ENCODE results near the gene IL31. TPM values are rescaled to one million over a fixed set of nuclear protein-coding genes. Genes with fewer than 3 reads are reported as not detected.

IL31 gene
- total RNA-seq, 1 donor from 2014 or later = not detected

DNA sequence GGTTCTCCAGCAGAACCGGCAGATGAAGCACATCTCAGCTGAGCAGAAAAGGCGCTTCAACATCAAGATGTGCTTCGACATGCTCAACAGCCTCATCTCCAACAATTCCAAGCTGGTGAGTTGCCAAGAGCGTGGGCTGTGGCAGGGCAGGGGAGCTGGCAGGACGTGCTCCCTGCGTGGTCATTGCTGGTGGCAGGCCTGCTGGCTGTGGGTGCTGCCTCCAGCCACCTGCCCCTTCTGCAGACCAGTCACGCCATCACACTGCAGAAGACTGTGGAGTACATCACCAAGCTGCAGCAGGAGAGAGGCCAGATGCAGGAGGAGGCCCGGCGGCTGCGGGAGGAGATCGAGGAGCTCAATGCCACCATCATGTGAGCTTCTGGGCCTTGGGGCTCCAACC, 35.8 kb downstream of the IL31 start:
- H3K9me3 Mint-ChIP-seq (ENCODE audit: unreplicated experiment) = peaks cover 8% of the 10 kb centered on the region
- no peak overlapping the region for H3K4me3 Mint-ChIP-seq (ENCODE audit: unreplicated experiment)
- peaks cover 11% of the 10 kb centered on the region for H3K27me3 Mint-ChIP-seq (ENCODE audit: unreplicated experiment)
- H3K4me1 Mint-ChIP-seq (ENCODE audit: low read depth, unreplicated experiment) = no peaks in the 10 kb centered on the region
- no peak overlapping the region for H3K27ac Mint-ChIP-seq (ENCODE audit: unreplicated experiment)
- no peak for DNase-seq
- TF ChIP-seq CTCF (IDR thresholded peaks at IDR 0.05; ENCODE audit: partially characterized antibody, unreplicated experiment) = no peak
- H3K36me3 Mint-ChIP-seq (ENCODE audit: unreplicated experiment) = no peaks in the 10 kb centered on the region

GRCh38 chr12:122137681-122138080, 36.3 kb downstream of the IL31 start:
- Mint-ChIP-seq H3K9me3 (ENCODE audit: unreplicated experiment) (peaks cover 8% of the 10 kb centered on the region), H3K4me3 (ENCODE audit: unreplicated experiment) (no peak overlapping the region), H3K27ac (ENCODE audit: unreplicated experiment) (no peak overlapping the region), H3K36me3 (ENCODE audit: unreplicated experiment) (no peaks in the 10 kb centered on the region), H3K27me3 (ENCODE audit: unreplicated experiment) (peaks cover 11% of the 10 kb centered on the region), H3K4me1 (ENCODE audit: low read depth, unreplicated experiment) (no peaks in the 10 kb centered on the region)
- TF ChIP-seq CTCF (IDR thresholded peaks at IDR 0.05; ENCODE audit: partially characterized antibody, unreplicated experiment) = no peak
- DNase-seq = no peak

- TF ChIP-seq CTCF (IDR thresholded peaks at IDR 0.05; ENCODE audit: partially characterized antibody, unreplicated experiment) = no peak
- Mint-ChIP-seq H3K27me3 (ENCODE audit: unreplicated experiment) (peaks cover 11% of the 10 kb centered on the region), H3K4me1 (ENCODE audit: low read depth, unreplicated experiment) (no peaks in the 10 kb centered on the region), H3K36me3 (ENCODE audit: unreplicated experiment) (no peaks in the 10 kb centered on the region), H3K9me3 (ENCODE audit: unreplicated experiment) (peaks cover 6% of the 10 kb centered on the region), H3K27ac (ENCODE audit: unreplicated experiment) (no peak overlapping the region), H3K4me3 (ENCODE audit: unreplicated experiment) (no peak overlapping the region)
- peak; percentile 53 for DNase-seq
Measured at GRCh38 chr12:122137229-122137628, 36.8 kb downstream of the IL31 start.

DNA sequence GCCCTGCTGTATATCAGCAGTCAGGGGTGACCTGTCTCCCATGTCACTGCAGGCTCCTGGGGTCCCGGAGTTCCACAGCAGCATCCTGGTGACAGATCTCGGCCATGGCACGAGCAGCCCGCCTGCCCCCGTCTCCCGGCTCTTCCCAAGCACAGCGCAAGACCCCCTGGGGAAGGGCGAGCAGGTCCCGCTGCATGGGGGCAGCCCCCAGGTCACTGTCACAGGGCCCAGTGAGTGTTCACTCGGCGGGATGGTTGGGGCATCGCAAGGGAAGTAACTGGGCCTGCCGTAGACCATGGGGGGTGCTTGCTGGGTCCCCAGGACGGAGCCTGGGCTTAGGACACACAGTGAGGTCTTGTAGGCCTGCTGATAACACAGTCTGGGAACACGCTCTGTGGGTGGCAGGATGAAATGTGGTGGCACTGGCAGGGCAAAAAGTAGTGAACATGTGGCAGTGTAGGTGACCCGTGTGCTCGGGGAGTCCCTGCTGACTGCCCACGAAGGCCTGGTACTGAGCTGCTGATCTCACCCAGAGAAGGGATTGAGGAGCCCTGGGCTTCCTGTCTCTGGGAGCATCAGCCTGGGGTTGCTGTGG, 38.5 kb downstream of the IL31 start:
- DNase-seq = no peak
- no peak for TF ChIP-seq CTCF (IDR thresholded peaks at IDR 0.05; ENCODE audit: partially characterized antibody, unreplicated experiment)
- Mint-ChIP-seq H3K4me1 (ENCODE audit: low read depth, unreplicated experiment) (no peaks in the 10 kb centered on the region), H3K27me3 (ENCODE audit: unreplicated experiment) (peaks cover 8% of the 10 kb centered on the region), H3K27ac (ENCODE audit: unreplicated experiment) (no peak overlapping the region), H3K4me3 (ENCODE audit: unreplicated experiment) (no peak overlapping the region), H3K36me3 (ENCODE audit: unreplicated experiment) (no peaks in the 10 kb centered on the region), H3K9me3 (ENCODE audit: unreplicated experiment) (peaks cover 12% of the 10 kb centered on the region)

DNA sequence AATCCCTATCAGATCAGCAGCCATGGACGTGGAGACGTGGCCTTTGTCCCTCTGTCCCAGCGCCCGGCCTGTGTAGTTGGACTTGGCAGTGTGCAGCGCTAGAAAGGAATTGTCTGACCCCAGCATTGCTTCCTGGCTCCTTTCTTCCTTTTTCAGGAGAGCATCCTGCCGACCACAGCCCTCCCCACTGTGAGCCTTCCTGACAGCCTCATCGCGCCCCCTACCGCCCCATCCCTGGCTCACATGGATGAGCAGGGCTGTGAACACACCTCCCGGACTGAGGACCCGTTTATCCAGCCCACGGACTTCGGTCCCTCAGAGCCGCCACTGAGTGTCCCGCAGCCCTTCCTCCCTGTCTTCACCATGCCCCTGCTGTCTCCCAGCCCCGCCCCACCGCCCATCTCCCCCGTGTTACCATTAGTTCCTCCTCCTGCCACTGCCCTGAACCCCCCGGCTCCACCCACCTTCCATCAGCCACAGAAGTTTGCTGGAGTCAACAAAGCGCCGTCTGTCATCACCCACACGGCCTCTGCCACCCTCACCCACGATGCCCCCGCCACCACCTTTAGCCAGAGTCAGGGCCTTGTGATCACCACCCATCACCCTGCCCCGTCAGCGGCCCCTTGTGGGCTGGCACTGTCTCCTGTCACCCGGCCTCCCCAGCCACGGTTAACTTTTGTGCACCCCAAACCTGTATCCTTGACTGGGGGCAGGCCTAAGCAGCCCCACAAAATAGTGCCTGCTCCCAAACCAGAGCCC, 40.6 kb downstream of the IL31 start:
- Mint-ChIP-seq H3K36me3 (ENCODE audit: unreplicated experiment) (no peaks in the 10 kb centered on the region), H3K9me3 (ENCODE audit: unreplicated experiment) (peaks cover 7% of the 10 kb centered on the region), H3K27me3 (ENCODE audit: unreplicated experiment) (peaks cover 8% of the 10 kb centered on the region), H3K4me3 (ENCODE audit: unreplicated experiment) (no peak overlapping the region), H3K4me1 (ENCODE audit: low read depth, unreplicated experiment) (no peaks in the 10 kb centered on the region), H3K27ac (ENCODE audit: unreplicated experiment) (peak overlapping the region; percentile 79)
- no peak for TF ChIP-seq CTCF (IDR thresholded peaks at IDR 0.05; ENCODE audit: partially characterized antibody, unreplicated experiment)
- DNase-seq = no peak

All from glutamatergic neuron (in vitro differentiated cells).